Measurements from ENCODE around the gene THBS4. TPM values are rescaled to one million over a fixed set of nuclear protein-coding genes. Genes with fewer than 3 reads are reported as not detected.

Gene THBS4
- total RNA-seq, 1 experiment from 2014 or later, result 11.8 TPM

DNA sequence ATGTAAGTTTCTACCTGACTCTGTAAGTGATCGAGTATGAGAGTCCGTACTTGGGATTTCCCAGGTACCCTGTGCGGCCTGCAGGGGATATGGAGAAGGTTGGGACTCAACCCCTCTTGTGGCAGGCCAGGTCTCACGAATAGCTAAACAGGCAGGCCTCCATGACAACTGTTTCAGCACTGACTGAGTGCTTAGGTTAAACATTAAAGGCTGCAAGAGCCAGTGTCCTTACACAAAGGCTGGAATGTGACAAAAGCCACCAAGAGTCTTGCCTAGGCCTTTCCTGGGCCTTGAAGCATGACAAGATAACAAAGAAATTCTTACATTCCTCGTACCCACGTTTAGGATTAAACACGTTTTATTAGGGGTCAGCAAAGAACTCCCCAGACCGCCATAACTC lies 58.6 kb downstream of the THBS4 start:
- CTCF ChIA-PET, result interaction anchor here (1.0 to 4.4 kb wide), 4 partner anchors 10 to 213 kb away, joined by 4 to 86 read pairs (median 5); no protein-coding TSS in a partner anchor
- no peak for DNase-seq (ENCODE audit: low spot score)
- H3K27me3 Mint-ChIP-seq (ENCODE audit: low read depth), result no peaks in the 10 kb centered on the region; the same call in 1 of the 2 replicates
- H3K27ac Mint-ChIP-seq, result peak overlapping the region; percentile 38; the same call in 1 of the 2 replicates
- H3K4me3 Mint-ChIP-seq, result no peak overlapping the region
- TF ChIP-seq SMAD4 (CRISPR knock-in tag; IDR thresholded peaks at IDR 0.05), result no peak
- no peak for TF ChIP-seq GABPB1 (CRISPR knock-in tag; IDR thresholded peaks at IDR 0.05)
- peak; percentile 48 for ATAC-seq
- H3K36me3 Mint-ChIP-seq, result peaks cover 9% of the 10 kb centered on the region
- peaks cover 12% of the 10 kb centered on the region for H3K9me3 Mint-ChIP-seq
- POLR2A ChIA-PET, result no interaction called here
- H3K4me1 Mint-ChIP-seq, result peaks cover 38% of the 10 kb centered on the region

DNA sequence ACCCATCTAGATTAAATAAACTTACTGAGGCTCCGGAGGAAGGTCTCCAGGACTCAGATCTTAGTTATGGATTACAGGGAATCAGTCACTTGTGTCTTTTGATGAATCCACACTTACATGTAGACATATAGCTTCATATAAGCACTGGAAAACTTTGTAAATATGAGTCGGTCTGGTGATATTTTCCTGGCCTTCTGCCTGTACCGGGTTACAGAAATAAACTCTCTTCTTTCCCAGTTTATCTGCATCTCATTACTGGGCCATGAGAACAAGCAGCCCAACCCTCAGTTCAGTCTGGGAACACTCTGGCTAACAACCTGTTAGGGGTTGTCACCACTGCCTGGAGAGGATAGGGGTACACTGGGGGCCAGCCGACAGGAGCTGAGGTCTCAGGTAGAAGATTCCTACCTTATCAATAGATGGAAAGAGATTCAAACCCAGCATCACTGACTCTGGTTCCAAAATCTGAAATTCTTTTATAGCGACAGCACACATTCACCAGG lies 59.1 kb downstream of the THBS4 start:
- H3K27ac Mint-ChIP-seq, result peak overlapping the region; percentile 43; the same call in 1 of the 2 replicates
- CTCF ChIA-PET, result interaction anchor here (1.0 to 4.4 kb wide), 4 partner anchors 11 to 212 kb away, joined by 4 to 86 read pairs (median 5); no protein-coding TSS in a partner anchor
- peaks cover 12% of the 10 kb centered on the region for H3K9me3 Mint-ChIP-seq
- no peak for DNase-seq (ENCODE audit: low spot score)
- no peaks in the 10 kb centered on the region; the same call in 1 of the 2 replicates for H3K27me3 Mint-ChIP-seq (ENCODE audit: low read depth)
- H3K4me1 Mint-ChIP-seq, result peaks cover 43% of the 10 kb centered on the region
- H3K36me3 Mint-ChIP-seq, result peaks cover 9% of the 10 kb centered on the region
- TF ChIP-seq GRHL2 (CRISPR knock-in tag; IDR thresholded peaks at IDR 0.05; ENCODE audit: insufficient replicate concordance, severe bottlenecking), result no peak
- TF ChIP-seq ESRRA (CRISPR knock-in tag; IDR thresholded peaks at IDR 0.05; ENCODE audit: borderline replicate concordance), result no peak
- no peak for TF ChIP-seq ZNF671 (CRISPR knock-in tag; IDR thresholded peaks at IDR 0.05)
- no peak for TF ChIP-seq SP1 (CRISPR knock-in tag; conservative IDR thresholded peaks at IDR 0.05)
- TF ChIP-seq, protein P1, sequence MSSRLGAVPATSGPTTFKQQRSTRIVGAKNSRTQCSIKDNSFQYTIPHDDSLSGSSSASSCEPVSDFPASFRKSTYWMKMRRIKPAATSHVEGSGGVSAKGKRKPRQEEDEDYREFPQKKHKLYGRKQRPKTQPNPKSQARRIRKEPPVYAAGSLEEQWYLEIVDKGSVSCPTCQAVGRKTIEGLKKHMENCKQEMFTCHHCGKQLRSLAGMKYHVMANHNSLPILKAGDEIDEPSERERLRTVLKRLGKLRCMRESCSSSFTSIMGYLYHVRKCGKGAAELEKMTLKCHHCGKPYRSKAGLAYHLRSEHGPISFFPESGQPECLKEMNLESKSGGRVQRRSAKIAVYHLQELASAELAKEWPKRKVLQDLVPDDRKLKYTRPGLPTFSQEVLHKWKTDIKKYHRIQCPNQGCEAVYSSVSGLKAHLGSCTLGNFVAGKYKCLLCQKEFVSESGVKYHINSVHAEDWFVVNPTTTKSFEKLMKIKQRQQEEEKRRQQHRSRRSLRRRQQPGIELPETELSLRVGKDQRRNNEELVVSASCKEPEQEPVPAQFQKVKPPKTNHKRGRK (CRISPR knock-in tag; IDR thresholded peaks at IDR 0.05; ENCODE audit: borderline replicate concordance), result no peak
- TF ChIP-seq TEAD1 (CRISPR knock-in tag; IDR thresholded peaks at IDR 0.05), result no peak
- no peak for TF ChIP-seq TCF7 (CRISPR knock-in tag; IDR thresholded peaks at IDR 0.05; ENCODE audit: low read depth)
- TF ChIP-seq KAT7 (CRISPR knock-in tag; IDR thresholded peaks at IDR 0.05; ENCODE audit: borderline replicate concordance), result no peak
- no peak for TF ChIP-seq NR2C2 (CRISPR knock-in tag; IDR thresholded peaks at IDR 0.05)
- no peak for TF ChIP-seq FOXJ3 (CRISPR knock-in tag; IDR thresholded peaks at IDR 0.05; ENCODE audit: borderline replicate concordance)
- no peak for TF ChIP-seq ZNF416 (CRISPR knock-in tag; IDR thresholded peaks at IDR 0.05)
- TF ChIP-seq GTF2I (CRISPR knock-in tag; conservative IDR thresholded peaks at IDR 0.05), result no peak
- TF ChIP-seq NR1H2 (CRISPR knock-in tag; IDR thresholded peaks at IDR 0.05), result no peak
- TF ChIP-seq, protein P2, sequence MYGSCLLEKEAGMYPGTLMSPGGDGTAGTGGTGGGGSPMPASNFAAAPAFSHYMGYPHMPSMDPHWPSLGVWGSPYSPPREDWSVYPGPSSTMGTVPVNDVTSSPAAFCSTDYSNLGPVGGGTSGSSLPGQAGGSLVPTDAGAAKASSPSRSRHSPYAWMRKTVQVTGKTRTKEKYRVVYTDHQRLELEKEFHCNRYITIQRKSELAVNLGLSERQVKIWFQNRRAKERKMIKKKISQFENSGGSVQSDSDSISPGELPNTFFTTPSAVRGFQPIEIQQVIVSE (CRISPR knock-in tag; IDR thresholded peaks at IDR 0.05; ENCODE audit: borderline replicate concordance), result no peak
- TF ChIP-seq, protein P3, sequence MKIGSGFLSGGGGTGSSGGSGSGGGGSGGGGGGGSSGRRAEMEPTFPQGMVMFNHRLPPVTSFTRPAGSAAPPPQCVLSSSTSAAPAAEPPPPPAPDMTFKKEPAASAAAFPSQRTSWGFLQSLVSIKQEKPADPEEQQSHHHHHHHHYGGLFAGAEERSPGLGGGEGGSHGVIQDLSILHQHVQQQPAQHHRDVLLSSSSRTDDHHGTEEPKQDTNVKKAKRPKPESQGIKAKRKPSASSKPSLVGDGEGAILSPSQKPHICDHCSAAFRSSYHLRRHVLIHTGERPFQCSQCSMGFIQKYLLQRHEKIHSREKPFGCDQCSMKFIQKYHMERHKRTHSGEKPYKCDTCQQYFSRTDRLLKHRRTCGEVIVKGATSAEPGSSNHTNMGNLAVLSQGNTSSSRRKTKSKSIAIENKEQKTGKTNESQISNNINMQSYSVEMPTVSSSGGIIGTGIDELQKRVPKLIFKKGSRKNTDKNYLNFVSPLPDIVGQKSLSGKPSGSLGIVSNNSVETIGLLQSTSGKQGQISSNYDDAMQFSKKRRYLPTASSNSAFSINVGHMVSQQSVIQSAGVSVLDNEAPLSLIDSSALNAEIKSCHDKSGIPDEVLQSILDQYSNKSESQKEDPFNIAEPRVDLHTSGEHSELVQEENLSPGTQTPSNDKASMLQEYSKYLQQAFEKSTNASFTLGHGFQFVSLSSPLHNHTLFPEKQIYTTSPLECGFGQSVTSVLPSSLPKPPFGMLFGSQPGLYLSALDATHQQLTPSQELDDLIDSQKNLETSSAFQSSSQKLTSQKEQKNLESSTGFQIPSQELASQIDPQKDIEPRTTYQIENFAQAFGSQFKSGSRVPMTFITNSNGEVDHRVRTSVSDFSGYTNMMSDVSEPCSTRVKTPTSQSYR (CRISPR knock-in tag; IDR thresholded peaks at IDR 0.05), result no peak
- TF ChIP-seq, protein P4, sequence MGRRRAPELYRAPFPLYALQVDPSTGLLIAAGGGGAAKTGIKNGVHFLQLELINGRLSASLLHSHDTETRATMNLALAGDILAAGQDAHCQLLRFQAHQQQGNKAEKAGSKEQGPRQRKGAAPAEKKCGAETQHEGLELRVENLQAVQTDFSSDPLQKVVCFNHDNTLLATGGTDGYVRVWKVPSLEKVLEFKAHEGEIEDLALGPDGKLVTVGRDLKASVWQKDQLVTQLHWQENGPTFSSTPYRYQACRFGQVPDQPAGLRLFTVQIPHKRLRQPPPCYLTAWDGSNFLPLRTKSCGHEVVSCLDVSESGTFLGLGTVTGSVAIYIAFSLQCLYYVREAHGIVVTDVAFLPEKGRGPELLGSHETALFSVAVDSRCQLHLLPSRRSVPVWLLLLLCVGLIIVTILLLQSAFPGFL (CRISPR knock-in tag; IDR thresholded peaks at IDR 0.05; ENCODE audit: borderline replicate concordance), result no peak
- TF ChIP-seq, protein P5, sequence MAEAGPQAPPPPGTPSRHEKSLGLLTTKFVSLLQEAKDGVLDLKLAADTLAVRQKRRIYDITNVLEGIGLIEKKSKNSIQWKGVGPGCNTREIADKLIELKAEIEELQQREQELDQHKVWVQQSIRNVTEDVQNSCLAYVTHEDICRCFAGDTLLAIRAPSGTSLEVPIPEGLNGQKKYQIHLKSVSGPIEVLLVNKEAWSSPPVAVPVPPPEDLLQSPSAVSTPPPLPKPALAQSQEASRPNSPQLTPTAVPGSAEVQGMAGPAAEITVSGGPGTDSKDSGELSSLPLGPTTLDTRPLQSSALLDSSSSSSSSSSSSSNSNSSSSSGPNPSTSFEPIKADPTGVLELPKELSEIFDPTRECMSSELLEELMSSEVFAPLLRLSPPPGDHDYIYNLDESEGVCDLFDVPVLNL (CRISPR knock-in tag; IDR thresholded peaks at IDR 0.05; ENCODE audit: borderline replicate concordance, low read depth), result no peak
- no peak for TF ChIP-seq ZNF423 (CRISPR knock-in tag; IDR thresholded peaks at IDR 0.05)
- no peak for TF ChIP-seq HMGA2 (CRISPR knock-in tag; IDR thresholded peaks at IDR 0.05)
- TF ChIP-seq, protein P6, sequence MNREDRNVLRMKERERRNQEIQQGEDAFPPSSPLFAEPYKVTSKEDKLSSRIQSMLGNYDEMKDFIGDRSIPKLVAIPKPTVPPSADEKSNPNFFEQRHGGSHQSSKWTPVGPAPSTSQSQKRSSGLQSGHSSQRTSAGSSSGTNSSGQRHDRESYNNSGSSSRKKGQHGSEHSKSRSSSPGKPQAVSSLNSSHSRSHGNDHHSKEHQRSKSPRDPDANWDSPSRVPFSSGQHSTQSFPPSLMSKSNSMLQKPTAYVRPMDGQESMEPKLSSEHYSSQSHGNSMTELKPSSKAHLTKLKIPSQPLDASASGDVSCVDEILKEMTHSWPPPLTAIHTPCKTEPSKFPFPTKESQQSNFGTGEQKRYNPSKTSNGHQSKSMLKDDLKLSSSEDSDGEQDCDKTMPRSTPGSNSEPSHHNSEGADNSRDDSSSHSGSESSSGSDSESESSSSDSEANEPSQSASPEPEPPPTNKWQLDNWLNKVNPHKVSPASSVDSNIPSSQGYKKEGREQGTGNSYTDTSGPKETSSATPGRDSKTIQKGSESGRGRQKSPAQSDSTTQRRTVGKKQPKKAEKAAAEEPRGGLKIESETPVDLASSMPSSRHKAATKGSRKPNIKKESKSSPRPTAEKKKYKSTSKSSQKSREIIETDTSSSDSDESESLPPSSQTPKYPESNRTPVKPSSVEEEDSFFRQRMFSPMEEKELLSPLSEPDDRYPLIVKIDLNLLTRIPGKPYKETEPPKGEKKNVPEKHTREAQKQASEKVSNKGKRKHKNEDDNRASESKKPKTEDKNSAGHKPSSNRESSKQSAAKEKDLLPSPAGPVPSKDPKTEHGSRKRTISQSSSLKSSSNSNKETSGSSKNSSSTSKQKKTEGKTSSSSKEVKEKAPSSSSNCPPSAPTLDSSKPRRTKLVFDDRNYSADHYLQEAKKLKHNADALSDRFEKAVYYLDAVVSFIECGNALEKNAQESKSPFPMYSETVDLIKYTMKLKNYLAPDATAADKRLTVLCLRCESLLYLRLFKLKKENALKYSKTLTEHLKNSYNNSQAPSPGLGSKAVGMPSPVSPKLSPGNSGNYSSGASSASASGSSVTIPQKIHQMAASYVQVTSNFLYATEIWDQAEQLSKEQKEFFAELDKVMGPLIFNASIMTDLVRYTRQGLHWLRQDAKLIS (CRISPR knock-in tag; IDR thresholded peaks at IDR 0.05; ENCODE audit: borderline replicate concordance), result no peak
- no peak for ATAC-seq
- no peak overlapping the region for H3K4me3 Mint-ChIP-seq
- POLR2A ChIA-PET, result interaction anchor here (0.7 kb wide), 1 partner anchor 135 kb away, joined by 3 read pairs; no protein-coding TSS in a partner anchor
